ENCODE measurements around the gene GPC3. TPM values are rescaled to one million over a fixed set of nuclear protein-coding genes. Genes with fewer than 3 reads are reported as not detected.

GPC3 gene
- total RNA-seq, 1 donor from 2014 or later, result 628 TPM

DNA sequence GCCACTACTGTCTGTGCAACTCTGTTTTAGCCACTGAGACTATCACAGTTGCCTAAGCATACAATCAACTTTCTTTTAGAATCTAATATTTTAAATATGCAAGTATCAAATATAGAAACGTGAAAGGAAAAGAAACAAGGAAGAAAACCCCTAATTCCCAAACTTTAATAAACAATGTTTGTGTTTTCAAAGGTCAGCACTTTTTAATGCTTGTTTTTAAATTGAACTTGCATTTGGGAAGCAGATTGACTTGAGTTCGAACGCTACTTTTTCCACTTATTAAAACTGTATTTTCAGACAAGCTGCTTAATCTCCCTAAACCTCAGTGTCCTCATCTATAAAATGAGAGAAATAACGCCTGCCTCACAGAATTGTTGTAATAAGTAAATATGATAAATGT lies 384.3 kb downstream of the GPC3 start:
- TF ChIP-seq, protein P1, sequence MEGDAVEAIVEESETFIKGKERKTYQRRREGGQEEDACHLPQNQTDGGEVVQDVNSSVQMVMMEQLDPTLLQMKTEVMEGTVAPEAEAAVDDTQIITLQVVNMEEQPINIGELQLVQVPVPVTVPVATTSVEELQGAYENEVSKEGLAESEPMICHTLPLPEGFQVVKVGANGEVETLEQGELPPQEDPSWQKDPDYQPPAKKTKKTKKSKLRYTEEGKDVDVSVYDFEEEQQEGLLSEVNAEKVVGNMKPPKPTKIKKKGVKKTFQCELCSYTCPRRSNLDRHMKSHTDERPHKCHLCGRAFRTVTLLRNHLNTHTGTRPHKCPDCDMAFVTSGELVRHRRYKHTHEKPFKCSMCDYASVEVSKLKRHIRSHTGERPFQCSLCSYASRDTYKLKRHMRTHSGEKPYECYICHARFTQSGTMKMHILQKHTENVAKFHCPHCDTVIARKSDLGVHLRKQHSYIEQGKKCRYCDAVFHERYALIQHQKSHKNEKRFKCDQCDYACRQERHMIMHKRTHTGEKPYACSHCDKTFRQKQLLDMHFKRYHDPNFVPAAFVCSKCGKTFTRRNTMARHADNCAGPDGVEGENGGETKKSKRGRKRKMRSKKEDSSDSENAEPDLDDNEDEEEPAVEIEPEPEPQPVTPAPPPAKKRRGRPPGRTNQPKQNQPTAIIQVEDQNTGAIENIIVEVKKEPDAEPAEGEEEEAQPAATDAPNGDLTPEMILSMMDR (conservative IDR thresholded peaks at IDR 0.05), result no peak
- Mint-ChIP-seq H3K4me1 (ENCODE audit: unreplicated experiment) (peaks cover 25% of the 10 kb centered on the region), H3K9me3 (no peaks in the 10 kb centered on the region), H3K36me3 (peaks cover 6% of the 10 kb centered on the region), H3K27ac (no peak overlapping the region), H3K27me3 (no peaks in the 10 kb centered on the region), H3K4me3 (no peak overlapping the region)
- no peak for DNase-seq (ENCODE audit: extremely low spot score, unreplicated experiment)

DNA sequence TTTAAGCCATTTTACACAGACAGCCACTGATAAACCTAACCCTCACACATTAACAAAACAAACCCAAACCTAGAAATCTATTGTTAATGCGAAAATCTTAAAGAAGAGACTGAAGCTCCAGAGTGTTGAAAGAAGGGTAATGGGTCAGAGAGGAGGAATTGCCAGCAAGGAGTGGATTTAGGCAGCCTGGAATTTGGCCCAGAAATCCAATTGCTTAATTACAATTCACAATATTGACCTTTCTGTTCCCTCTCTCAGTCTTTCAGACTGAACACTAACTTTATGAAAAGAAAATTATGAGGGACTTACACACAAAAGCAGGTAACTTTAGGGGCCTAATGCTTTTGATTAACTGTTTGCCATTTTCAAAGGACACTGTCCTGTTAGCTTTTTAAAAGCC lies 384.9 kb downstream of the GPC3 start:
- no peak overlapping the region for H3K4me3 Mint-ChIP-seq
- H3K36me3 Mint-ChIP-seq, result peaks cover 11% of the 10 kb centered on the region
- DNase-seq (ENCODE audit: extremely low spot score, unreplicated experiment), result no peak
- H3K9me3 Mint-ChIP-seq, result no peaks in the 10 kb centered on the region
- H3K27me3 Mint-ChIP-seq, result no peaks in the 10 kb centered on the region
- H3K27ac Mint-ChIP-seq, result no peak overlapping the region
- TF ChIP-seq, protein P1 (conservative IDR thresholded peaks at IDR 0.05), result no peak
- peaks cover 25% of the 10 kb centered on the region for H3K4me1 Mint-ChIP-seq (ENCODE audit: unreplicated experiment)

DNA sequence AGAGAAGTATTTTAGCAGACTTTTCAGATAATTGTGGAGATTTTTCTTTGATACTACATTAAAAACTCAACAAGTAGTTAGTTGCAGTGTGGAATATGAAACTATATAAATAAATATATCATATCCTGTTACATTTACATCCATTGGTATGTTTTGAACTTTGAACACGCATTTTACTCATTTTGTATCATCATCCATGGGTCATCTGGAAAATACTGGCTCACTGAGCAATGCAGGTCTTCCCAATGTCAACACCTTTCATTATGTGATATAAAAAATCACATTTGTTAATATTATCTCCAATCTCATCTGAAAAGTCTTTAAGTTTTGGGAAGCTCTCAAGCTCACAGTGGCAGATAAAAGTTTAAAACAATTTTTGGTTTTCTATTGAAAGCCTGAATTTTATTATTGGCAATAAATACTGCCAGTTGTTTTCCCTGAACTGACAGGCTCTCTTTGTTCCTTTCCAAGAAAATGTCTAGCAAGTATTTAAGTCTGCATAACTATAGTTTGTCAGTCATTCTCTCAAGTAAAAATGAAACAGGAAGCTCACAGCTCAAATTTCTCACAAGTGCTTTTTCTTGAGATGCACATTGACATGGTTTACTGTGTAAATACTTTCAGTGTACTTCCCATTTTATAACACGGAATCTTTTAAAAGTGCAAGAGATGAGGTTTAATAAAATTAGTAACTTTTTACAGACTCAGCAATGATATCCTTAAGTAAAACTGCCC lies 386.6 kb downstream of the GPC3 start:
- Mint-ChIP-seq H3K36me3 (peaks cover 25% of the 10 kb centered on the region), H3K9me3 (no peaks in the 10 kb centered on the region), H3K4me3 (no peak overlapping the region), H3K4me1 (ENCODE audit: unreplicated experiment) (peaks cover 23% of the 10 kb centered on the region), H3K27ac (no peak overlapping the region), H3K27me3 (no peaks in the 10 kb centered on the region)
- TF ChIP-seq, protein P1 (conservative IDR thresholded peaks at IDR 0.05), result no peak
- DNase-seq (ENCODE audit: extremely low spot score, unreplicated experiment), result no peak

DNA sequence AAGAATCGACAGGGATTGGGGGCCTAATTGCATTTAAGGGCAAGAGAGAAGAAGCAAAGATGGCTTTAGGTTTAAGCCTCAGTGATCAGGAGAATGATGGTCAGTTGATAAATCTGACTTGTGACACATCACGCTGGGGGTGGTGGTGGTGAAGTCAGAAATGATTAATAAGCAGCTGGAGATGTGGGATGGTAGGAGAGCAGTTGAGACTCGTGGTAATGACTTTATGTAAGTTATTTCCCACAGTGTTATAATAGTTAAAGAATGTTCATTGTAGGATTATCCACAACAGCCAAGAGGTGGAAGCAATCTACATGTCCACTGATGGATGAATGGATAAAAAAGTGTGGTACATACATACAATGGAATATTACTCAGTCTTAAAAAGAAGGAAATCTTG lies 391.2 kb downstream of the GPC3 start:
- H3K4me1 Mint-ChIP-seq (ENCODE audit: unreplicated experiment), result peaks cover 5% of the 10 kb centered on the region
- DNase-seq (ENCODE audit: extremely low spot score, unreplicated experiment), result no peak
- peaks cover 33% of the 10 kb centered on the region for H3K36me3 Mint-ChIP-seq
- TF ChIP-seq, protein P1 (conservative IDR thresholded peaks at IDR 0.05), result no peak
- no peak overlapping the region for H3K4me3 Mint-ChIP-seq
- H3K27me3 Mint-ChIP-seq, result no peaks in the 10 kb centered on the region
- H3K27ac Mint-ChIP-seq, result no peak overlapping the region
- H3K9me3 Mint-ChIP-seq, result no peaks in the 10 kb centered on the region

DNA sequence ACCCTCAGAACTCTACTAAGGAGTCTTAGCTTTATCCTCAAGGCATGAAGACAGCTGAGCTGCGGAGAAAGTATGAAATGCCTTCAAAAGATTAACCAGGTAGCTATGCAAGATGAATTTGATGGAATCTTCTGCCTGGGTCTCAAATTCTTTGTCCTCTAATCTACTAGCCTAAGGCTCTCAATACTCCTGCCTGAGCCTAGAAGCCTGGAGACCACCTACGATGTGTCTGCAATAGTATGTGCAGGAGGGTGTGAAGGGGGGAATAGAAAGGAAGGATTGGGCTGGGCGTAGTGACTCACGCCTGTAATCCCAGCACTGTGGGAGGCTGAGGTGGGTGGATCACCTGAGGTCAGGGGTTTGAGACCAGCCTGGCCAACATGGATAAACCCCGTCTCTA lies 391.9 kb downstream of the GPC3 start:
- H3K36me3 Mint-ChIP-seq, result peaks cover 33% of the 10 kb centered on the region
- no peaks in the 10 kb centered on the region for H3K9me3 Mint-ChIP-seq
- H3K27me3 Mint-ChIP-seq, result no peaks in the 10 kb centered on the region
- no peaks in the 10 kb centered on the region for H3K4me1 Mint-ChIP-seq (ENCODE audit: unreplicated experiment)
- no peak overlapping the region for H3K4me3 Mint-ChIP-seq
- no peak overlapping the region for H3K27ac Mint-ChIP-seq
- TF ChIP-seq, protein P1 (conservative IDR thresholded peaks at IDR 0.05), result no peak
- no peak for DNase-seq (ENCODE audit: extremely low spot score, unreplicated experiment)

Measured in type B pancreatic cell (in vitro differentiated cells).